NCI-H1930 (cell line): ENCODE data around the gene CHN1.

Experiments
- DNase-seq, 2 experiments: peaks; one replicate each; lab custom pipeline; 2025; lab: John Stamatoyannopoulos, UW

CHN1 gene

GRCh38 chr2:175010848-175011254, 5.7 kb upstream of the CHN1 start:
- DNase-seq: no peak

GRCh38 chr2:175009917-175010621, 4.9 kb upstream of the CHN1 start:
- no peak for DNase-seq

- no peak for DNase-seq
Observed at GRCh38 chr2:175008801-175009495, 3.8 kb upstream of the CHN1 start.

- DNase-seq: no peak
Observed at GRCh38 chr2:175008009-175008408, 2.8 kb upstream of the CHN1 start.

- no peak for DNase-seq
Observed at GRCh38 chr2:175007510-175007909, 2.3 kb upstream of the CHN1 start.

GRCh38 chr2:175006281-175006680, 1.1 kb upstream of the CHN1 start:
- no peak for DNase-seq

GRCh38 chr2:175005733-175006264, 618 bp upstream of the CHN1 start:
- no peak for DNase-seq

GRCh38 chr2:175004730-175004979, 526 bp downstream of the CHN1 start:
- peak in 1 of 2 experiments; percentile 26 for DNase-seq

- DNase-seq: no peak
Observed at GRCh38 chr2:175003875-175004729, 1.1 kb downstream of the CHN1 start.

GRCh38 chr2:175002547-175003274, 2.5 kb downstream of the CHN1 start:
- DNase-seq: no peak

- DNase-seq: no peak
Observed at GRCh38 chr2:175001566-175001965, 3.6 kb downstream of the CHN1 start.

- no peak for DNase-seq
Observed at GRCh38 chr2:174997110-174997509, 8.1 kb downstream of the CHN1 start.

- no peak for DNase-seq
Observed at GRCh38 chr2:174996622-174997021, 8.6 kb downstream of the CHN1 start.

GRCh38 chr2:174994381-174994780, 10.8 kb downstream of the CHN1 start:
- no peak for DNase-seq

- no peak for DNase-seq
Observed at GRCh38 chr2:174992886-174993285, 12.3 kb downstream of the CHN1 start.

GRCh38 chr2:174985614-174986013, 19.6 kb downstream of the CHN1 start:
- no peak for DNase-seq

GRCh38 chr2:174984561-174984960, 20.6 kb downstream of the CHN1 start:
- DNase-seq: no peak

- no peak for DNase-seq
Observed at GRCh38 chr2:174981331-174981730, 23.9 kb downstream of the CHN1 start.

GRCh38 chr2:174979996-174980395, 25.2 kb downstream of the CHN1 start:
- no peak for DNase-seq

- DNase-seq: no peak
Observed at GRCh38 chr2:174977364-174977763, 27.8 kb downstream of the CHN1 start.

GRCh38 chr2:174974131-174974530, 31.1 kb downstream of the CHN1 start:
- no peak for DNase-seq

GRCh38 chr2:174972924-174973323, 32.3 kb downstream of the CHN1 start:
- no peak for DNase-seq
